ENCODE measurements around the gene UFD1. TPM values are rescaled to one million over a fixed set of nuclear protein-coding genes. Genes with fewer than 3 reads are reported as not detected.

Gene UFD1
- total and polyA plus RNA-seq, 2 donors from 2014 or later, result 56.2 to 67.8 TPM

- TF ChIP-seq CTCF (IDR thresholded peaks at IDR 0.05; ENCODE audit: borderline replicate concordance, extremely low read depth, insufficient read depth), result no peak
Measured at GRCh38 chr22:19460036-19460435, 19.0 kb downstream of the UFD1 start.

DNA sequence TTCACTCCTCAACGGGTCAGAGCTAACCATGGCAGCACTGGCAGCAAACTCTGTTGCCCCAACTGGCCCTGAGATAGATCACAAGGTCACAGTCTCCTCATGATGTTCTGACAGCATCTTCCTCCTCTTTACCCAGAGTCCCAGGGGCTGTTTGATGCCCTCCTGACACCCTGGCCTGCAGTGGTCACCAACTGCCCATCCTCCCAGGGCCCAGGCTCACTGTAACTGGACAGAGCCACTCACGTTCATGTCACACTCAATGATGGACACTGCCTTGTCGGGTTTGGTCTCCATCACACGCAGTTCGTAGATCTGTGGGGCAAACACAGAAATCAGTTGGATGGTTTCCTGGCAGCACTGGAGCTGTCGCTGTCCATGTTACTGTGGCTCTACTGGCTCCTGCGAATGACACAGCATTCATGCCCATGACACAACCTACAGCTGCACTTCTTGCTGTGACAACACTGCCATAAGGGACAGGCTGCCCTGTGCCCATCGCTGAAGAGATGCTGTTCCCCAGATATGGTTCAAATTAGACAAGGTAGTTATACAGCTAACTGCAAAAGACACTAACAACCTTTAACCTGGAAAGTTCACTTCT, 21.1 kb downstream of the UFD1 start:
- DNase-seq, result no peak
- no peak for FAIRE-seq
- Histone ChIP-seq H3K9ac (ENCODE audit: low read length in 3 of 3) (no peak overlapping the region), H3K4me1 (ENCODE audit: control insufficient read depth in 2 of 3, insufficient read depth in 2 of 3, low read depth in 1 of 3, low read length in 3 of 3) (no peaks in the 10 kb centered on the region), H3K36me3 (ENCODE audit: control insufficient read depth in 2 of 3, insufficient read depth in 3 of 3, low read length in 3 of 3) (peaks cover 6 to 51% (median 41%) of the 10 kb centered on the region in 3 donors), H3K4me3 (ENCODE audit: low read length in 3 of 3) (no peak overlapping the region), H3K27me3 (ENCODE audit: control insufficient read depth, insufficient read depth, low read length) (no peaks in the 10 kb centered on the region), H3K27ac (ENCODE audit: low read depth in 2 of 2, low read length in 2 of 2) (no peak overlapping the region), H3K9me3 (ENCODE audit: control insufficient read depth in 2 of 3, insufficient read depth in 1 of 3, low read length in 3 of 3) (no peaks in the 10 kb centered on the region)
- TF ChIP-seq CTCF (IDR thresholded peaks at IDR 0.05; ENCODE audit: borderline replicate concordance, extremely low read depth, insufficient read depth), result no peak
- intact Hi-C loops (cut with DNase I), result no loop called here

More at GRCh38 chr22:19460036-19460435, 19.0 kb downstream of the UFD1 start:
- Histone ChIP-seq H3K4me3 (ENCODE audit: low read length in 3 of 3) (no peak overlapping the region), H3K4me1 (ENCODE audit: control insufficient read depth in 2 of 3, insufficient read depth in 2 of 3, low read depth in 1 of 3, low read length in 3 of 3) (no peaks in the 10 kb centered on the region), H3K27ac (ENCODE audit: low read depth in 2 of 2, low read length in 2 of 2) (no peak overlapping the region), H3K36me3 (ENCODE audit: control insufficient read depth in 2 of 3, insufficient read depth in 3 of 3, low read length in 3 of 3) (peaks cover 6 to 49% (median 34%) of the 10 kb centered on the region in 3 donors), H3K27me3 (ENCODE audit: control insufficient read depth, insufficient read depth, low read length) (no peaks in the 10 kb centered on the region), H3K9me3 (ENCODE audit: control insufficient read depth in 2 of 3, insufficient read depth in 1 of 3, low read length in 3 of 3) (no peaks in the 10 kb centered on the region), H3K9ac (ENCODE audit: low read length in 3 of 3) (no peak overlapping the region)
- intact Hi-C loops (cut with DNase I), result no loop called here
- DNase-seq (no peak), FAIRE-seq (no peak)

DNA sequence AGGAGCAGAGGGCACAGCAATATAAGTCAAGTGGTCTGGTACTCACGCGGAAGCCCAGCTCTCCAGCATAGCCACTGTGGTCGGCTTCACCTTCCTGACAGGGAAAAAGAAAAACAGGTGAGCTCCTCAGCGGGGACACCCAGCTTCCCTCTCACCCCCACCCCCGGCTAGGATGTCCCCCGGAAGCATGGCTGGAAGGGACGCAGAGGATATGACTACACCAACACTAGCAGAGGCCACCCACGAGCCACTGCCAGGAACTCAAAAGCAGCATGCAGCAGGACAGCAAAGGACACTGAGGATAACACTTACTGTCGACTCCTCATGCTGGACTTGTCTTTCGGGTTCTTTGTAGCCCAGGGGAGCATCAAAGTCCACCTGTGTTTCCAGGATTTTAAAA, 22.5 kb downstream of the UFD1 start:
- Histone ChIP-seq H3K9ac (ENCODE audit: low read length in 3 of 3) (no peak overlapping the region), H3K4me3 (ENCODE audit: low read length in 3 of 3) (no peak overlapping the region), H3K9me3 (ENCODE audit: control insufficient read depth in 2 of 3, insufficient read depth in 1 of 3, low read length in 3 of 3) (no peaks in the 10 kb centered on the region), H3K27ac (ENCODE audit: low read depth in 2 of 2, low read length in 2 of 2) (no peak overlapping the region), H3K36me3 (ENCODE audit: control insufficient read depth in 2 of 3, insufficient read depth in 3 of 3, low read length in 3 of 3) (peaks cover 6 to 53% (median 43%) of the 10 kb centered on the region in 3 donors), H3K27me3 (ENCODE audit: control insufficient read depth, insufficient read depth, low read length) (no peaks in the 10 kb centered on the region), H3K4me1 (ENCODE audit: control insufficient read depth in 2 of 3, insufficient read depth in 2 of 3, low read depth in 1 of 3, low read length in 3 of 3) (no peaks in the 10 kb centered on the region)
- no peak for TF ChIP-seq CTCF (IDR thresholded peaks at IDR 0.05; ENCODE audit: borderline replicate concordance, extremely low read depth, insufficient read depth)
- no peak for FAIRE-seq
- intact Hi-C loops (cut with DNase I), result no loop called here
- DNase-seq, result no peak

All from kidney (tissue), 14 donors.